Osteocyte (in vitro differentiated cells): ENCODE data around the gene CREB3L1. TPM values are rescaled to one million over a fixed set of nuclear protein-coding genes. Genes with fewer than 3 reads are reported as not detected.

ENCODE experiments used
- DNase-seq: peaks from one replicate; pipeline ENCODE4 v3.0.0; 2021; ENCODE audit warnings: mixed read lengths; ENCODE audit not compliant: unreplicated experiment; ENCODE audit errors: extremely low spot score
- H3K27ac Mint-ChIP-seq: one replicate; pipeline ENCODE4 v1.8.0; 2021; ENCODE audit warnings: mild to moderate bottlenecking, mixed read lengths; ENCODE audit not compliant: unreplicated experiment
- H3K27me3 Mint-ChIP-seq: one replicate; pipeline ENCODE4 v1.8.0; 2021; ENCODE audit warnings: mixed read lengths; ENCODE audit not compliant: unreplicated experiment
- H3K36me3 Mint-ChIP-seq: one replicate; pipeline ENCODE4 v1.8.0; 2021; ENCODE audit warnings: mixed read lengths; ENCODE audit not compliant: unreplicated experiment
- H3K4me1 Mint-ChIP-seq: one replicate; pipeline ENCODE4 v1.8.0; 2021; ENCODE audit warnings: mixed read lengths; ENCODE audit not compliant: unreplicated experiment
- H3K4me3 Mint-ChIP-seq: one replicate; pipeline ENCODE4 v1.8.0; 2021; ENCODE audit warnings: mild to moderate bottlenecking, moderate library complexity, mixed read lengths; ENCODE audit not compliant: unreplicated experiment
- H3K9me3 Mint-ChIP-seq: one replicate; pipeline ENCODE4 v1.8.0; 2021; ENCODE audit warnings: mixed read lengths; ENCODE audit not compliant: unreplicated experiment
- total RNA-seq: library from RNA; stranded (reverse); gene quantifications from 2 replicates; pipeline ENCODE4 v1.2.1, GENCODE V29; 2021
- TF ChIP-seq, protein P1 (sequence below): fragments of 200-600 bp; sonication (generic); IDR thresholded peaks from 2 replicates; pipeline ENCODE4 v1.5.0; 2021; ENCODE audit warnings: antibody characterized with exemption, mild to moderate bottlenecking, moderate library complexity

The CREB3L1 gene
- total RNA-seq, 1 donor from 2014 or later, result 77.0 TPM

DNA sequence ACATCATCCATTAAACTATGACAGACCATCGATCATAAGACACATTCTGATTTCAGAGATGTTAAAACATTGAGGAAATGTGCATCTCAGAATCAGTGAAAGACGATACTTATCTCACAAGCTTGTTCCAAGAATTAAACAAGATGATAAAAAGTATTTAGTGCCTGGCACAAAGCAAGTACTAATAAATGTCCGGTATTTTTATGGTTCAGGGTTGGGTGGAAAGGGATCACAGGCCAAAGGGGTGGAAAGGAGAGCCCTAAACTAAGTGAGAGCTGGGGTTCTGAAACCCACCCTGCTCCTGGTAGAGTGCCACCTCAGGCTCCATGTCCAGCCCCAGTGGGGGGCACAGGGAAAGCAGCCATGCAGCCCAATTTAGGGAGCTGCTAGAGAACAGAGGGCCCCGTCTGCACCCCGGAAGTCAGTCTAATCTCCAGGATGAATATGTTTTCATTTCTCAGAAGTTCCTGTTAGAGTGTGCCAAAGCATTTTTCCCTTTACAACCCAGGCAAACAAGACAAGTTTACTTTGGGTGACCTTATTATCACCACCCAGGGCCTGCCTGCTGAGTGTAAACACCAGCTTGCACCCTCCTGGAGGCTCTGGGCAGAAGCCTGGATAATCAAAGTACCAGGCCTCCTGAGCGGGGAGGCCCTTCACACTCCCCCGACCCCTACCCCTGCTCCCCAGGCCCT lies 3.8 kb upstream of the CREB3L1 start:
- DNase-seq, result no peak
- TF ChIP-seq, protein P1, sequence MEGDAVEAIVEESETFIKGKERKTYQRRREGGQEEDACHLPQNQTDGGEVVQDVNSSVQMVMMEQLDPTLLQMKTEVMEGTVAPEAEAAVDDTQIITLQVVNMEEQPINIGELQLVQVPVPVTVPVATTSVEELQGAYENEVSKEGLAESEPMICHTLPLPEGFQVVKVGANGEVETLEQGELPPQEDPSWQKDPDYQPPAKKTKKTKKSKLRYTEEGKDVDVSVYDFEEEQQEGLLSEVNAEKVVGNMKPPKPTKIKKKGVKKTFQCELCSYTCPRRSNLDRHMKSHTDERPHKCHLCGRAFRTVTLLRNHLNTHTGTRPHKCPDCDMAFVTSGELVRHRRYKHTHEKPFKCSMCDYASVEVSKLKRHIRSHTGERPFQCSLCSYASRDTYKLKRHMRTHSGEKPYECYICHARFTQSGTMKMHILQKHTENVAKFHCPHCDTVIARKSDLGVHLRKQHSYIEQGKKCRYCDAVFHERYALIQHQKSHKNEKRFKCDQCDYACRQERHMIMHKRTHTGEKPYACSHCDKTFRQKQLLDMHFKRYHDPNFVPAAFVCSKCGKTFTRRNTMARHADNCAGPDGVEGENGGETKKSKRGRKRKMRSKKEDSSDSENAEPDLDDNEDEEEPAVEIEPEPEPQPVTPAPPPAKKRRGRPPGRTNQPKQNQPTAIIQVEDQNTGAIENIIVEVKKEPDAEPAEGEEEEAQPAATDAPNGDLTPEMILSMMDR, result no peak
- peak overlapping the region; percentile 5 for H3K4me3 Mint-ChIP-seq
- H3K27me3 Mint-ChIP-seq, result no peaks in the 10 kb centered on the region
- no peaks in the 10 kb centered on the region for H3K36me3 Mint-ChIP-seq
- H3K9me3 Mint-ChIP-seq, result no peaks in the 10 kb centered on the region
- H3K4me1 Mint-ChIP-seq, result peaks cover 53% of the 10 kb centered on the region
- peak overlapping the region; percentile 92 for H3K27ac Mint-ChIP-seq

DNA sequence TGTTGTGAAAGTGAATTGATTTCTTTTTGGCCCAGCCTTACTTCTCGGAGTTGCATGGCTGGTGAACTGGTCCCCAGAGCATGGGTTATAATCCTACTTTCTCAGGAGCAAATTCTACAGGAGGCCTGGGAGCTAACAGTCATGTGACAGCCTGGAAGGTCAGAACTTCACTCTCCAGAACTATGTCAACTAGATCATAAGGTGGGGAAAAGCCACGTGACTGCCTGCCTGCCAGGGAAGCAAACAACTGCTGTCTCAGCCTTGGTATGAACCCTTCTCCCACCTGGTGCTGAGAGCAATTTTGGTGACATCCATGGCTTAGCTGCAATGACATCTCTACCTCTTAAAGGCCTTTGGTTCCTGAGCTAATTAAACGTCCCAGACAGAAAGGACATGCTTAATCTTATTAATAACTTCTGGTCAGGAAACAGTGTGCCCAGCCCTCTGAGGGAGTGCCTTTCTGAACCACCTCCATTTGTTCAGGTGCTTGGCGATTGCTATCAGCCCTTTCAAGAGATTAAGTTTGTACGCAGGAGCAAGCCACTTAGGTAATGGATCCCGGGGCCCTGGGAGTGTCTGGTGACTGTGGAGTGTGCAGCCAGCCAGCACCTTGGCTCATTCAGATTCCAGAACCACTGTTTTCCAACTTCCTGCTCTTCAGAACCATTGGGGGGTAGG lies 1.4 kb upstream of the CREB3L1 start:
- H3K27ac Mint-ChIP-seq, result no peak overlapping the region
- H3K27me3 Mint-ChIP-seq, result no peaks in the 10 kb centered on the region

DNA sequence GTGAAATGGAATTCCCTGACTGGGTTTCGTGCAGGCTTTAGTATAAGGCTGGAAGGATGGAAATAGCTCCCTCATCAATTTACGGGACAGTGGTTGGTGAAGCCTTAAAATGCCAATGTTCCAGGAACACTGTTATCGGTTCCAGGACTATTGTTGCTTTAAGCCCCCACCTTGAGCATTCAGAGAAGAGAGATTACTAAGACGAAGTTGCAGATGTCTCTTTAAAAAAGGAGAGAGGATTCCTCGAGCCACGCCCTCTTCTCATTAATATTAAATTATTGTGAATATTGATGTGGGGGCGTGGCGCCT lies 195 bp upstream of the CREB3L1 start:
- no peak for DNase-seq
- Mint-ChIP-seq H3K4me3 (peak overlapping the region; percentile 82), H3K9me3 (no peaks in the 10 kb centered on the region), H3K36me3 (no peaks in the 10 kb centered on the region), H3K27me3 (no peaks in the 10 kb centered on the region), H3K4me1 (peaks cover 73% of the 10 kb centered on the region), H3K27ac (peak overlapping the region; percentile 63)
- TF ChIP-seq, protein P1, result no peak

More for the DNA sequence above, 1.4 kb upstream of the CREB3L1 start:
- Mint-ChIP-seq H3K36me3 (no peaks in the 10 kb centered on the region), H3K4me1 (peaks cover 73% of the 10 kb centered on the region), H3K4me3 (no peak overlapping the region), H3K9me3 (no peaks in the 10 kb centered on the region)
- DNase-seq, result no peak
- TF ChIP-seq, protein P1, result no peak

DNA sequence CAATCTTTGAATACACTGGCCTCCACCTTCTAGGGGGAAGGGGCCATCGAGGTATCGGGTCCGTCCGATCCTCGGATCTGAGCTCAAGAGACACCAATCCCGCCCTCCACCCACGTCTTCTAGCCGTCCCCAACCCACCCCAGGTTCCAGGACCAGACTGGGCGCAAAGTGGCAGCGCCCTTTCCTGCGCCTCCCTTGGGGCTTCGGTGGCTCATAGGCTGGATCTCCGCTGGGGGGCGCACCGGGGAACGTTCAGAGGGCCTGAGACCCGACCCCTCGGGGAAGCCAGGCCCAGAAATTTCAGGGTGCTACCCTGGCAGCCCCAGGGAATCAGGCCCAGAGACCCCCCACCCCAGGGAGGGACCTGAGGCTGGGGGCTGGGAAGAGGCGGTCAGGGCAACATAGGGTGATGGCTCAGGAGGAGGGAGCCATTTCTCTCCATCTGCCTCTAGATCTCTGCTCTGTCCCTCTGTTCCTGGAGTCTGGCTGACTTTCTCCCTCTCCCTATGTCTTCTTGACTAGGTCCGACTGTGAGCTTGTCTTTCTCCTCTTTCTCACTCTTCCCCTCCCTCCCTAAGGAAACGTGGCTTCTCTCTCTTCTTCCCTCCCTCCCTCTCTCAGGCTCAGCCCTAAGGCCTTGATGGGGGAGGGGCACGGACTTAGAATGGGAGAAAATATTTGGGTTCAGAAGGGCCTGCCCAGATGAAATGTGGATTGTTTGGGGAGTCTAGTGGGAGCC lies 1.1 kb downstream of the CREB3L1 start:
- Mint-ChIP-seq H3K4me3 (peak overlapping the region; percentile 84), H3K4me1 (peaks cover 64% of the 10 kb centered on the region), H3K27ac (peak overlapping the region; percentile 83), H3K36me3 (peaks cover 2% of the 10 kb centered on the region), H3K9me3 (no peaks in the 10 kb centered on the region), H3K27me3 (no peaks in the 10 kb centered on the region)
- peak; percentile 91 for DNase-seq
- TF ChIP-seq, protein P1, result peak; percentile 79
